Measurements from ENCODE around the gene ILKAP.
A peak's percentile ranks its signal among the peaks of the same experiment; 100 is the strongest.

ILKAP gene

DNA sequence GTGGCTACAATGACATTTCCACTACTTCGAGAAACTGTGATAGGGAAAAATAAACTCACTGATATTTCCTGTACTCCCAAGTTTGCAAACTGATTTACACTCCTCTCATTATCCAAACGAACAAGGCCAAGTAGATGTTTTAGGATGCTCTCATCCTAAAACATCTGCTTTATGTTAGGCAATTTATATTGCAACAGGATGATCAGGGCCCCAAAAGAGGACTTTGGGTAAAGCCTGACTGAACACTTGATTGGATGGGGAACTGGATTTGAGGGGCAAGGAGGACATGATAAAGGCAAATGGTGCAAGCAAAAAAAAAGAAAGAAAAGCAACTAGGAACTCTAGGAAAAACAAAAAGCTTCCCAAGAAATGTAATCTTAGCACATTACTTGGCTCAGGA, 38.5 kb upstream of the ILKAP start:
- FAIRE-seq (no peak), DNase-seq (ENCODE audit: insufficient read length) (no peak)
- TF ChIP-seq POLR2AphosphoS5 (IDR thresholded peaks at IDR 0.05; ENCODE audit: low read depth, low read length) = no peak

DNA sequence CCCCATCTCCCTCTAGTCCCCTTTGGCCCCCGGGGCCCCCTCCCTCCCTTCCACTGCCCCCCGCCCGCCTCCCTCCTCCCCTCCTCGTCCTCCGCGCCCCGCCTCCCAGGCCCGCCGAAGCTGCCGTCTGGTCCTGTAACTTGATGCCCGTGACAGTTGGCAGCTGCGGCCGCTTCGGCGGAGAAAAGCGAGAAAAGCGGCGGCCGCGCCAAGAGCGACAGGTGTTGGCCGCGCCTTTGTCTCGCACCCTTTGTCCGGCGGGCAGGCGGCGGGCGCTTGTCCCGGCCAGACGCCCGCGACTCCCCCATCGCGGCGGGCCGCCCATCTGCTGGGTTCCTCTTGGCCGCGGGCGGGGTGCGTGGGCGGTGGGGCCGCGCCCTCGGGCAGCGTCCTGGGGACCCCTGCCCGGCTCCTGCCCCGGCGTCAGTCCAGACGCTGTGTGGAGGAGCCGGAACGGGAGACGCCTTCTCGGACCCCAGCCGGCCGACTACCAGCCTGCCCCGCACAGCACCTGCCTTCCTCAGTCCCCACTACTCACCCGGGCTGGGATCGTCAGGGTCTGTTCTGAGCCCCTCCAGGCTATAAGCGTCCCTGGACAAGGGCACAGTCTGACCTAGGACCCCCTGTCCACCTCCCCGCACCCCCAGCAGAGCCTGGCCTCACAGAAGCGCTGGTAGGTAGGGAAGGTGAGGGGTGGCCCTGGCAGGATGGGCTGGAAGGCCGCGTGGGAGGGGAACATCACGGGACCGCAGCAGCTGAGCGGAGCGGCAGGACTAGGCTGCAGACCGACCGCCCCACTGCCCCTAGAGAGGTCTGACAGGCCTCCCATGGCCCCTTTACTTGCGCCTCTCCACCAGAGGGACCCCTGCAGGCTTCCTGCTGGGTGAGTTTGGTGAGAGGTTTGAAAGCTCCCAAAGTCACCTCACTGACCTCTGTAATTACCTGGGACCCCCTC, 37.5 kb upstream of the ILKAP start:
- no peak for DNase-seq (ENCODE audit: insufficient read length)
- no peak for FAIRE-seq
- no peak for TF ChIP-seq TAF1 (IDR thresholded peaks at IDR 0.05; ENCODE audit: borderline replicate concordance, low read depth, low read length)
- TF ChIP-seq POLR2AphosphoS5 (IDR thresholded peaks at IDR 0.05; ENCODE audit: low read depth, low read length) = no peak
- TF ChIP-seq POLR2A (IDR thresholded peaks at IDR 0.05; ENCODE audit: low read depth, low read length) = no peak

DNA sequence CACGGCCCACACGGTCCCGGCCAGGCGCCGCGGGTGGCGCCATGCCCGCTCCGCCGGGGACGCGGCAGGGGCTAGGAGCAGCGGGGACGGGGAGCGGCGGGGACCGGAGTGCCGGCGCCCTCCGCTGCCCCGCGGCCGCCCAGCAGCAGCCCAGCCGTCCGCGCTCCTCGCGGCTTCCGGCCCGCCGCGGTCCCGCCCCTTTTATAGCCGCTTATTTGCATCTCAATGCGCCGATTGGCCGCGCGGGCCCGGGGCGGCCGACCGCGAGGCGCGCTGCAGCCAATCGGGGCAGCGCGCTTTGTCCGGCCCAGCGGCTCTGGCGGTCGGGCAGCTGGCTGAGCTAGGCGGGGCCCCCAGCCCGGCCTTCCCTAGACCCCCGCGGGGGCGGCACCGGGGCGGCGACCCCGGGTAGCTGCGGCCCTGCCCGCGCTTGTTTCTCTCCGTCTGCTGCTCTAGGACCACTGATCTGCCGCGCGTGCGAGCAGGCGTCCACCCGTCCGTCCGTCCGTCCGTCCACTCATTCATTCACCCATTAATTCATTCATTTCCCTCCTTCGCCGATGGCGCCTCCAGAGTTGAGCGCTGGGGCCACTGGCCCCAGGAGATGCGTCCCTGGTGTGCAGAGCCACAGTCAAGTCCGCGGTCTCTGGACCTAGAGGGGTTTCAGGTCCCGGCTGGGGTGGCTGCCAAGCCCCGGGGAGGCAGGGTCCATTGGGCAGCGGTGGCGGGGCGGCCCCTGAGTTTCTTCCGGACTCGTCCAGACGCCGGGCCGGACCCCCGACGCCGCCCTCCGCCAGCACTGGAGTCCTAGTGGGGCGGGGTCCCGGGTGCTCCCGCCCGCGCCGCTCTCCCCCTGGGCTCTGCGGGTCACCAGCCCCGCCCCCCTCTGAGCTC, 36.6 kb upstream of the ILKAP start, which contains the start of gene HES6:
Gene HES6, minus strand, starts transcription at position 176 of the 894 bp plus-strand sequence. Its CDS starts 133 bp downstream, at position 43.
- DNase-seq (ENCODE audit: insufficient read length) (peak; percentile 93), FAIRE-seq (peak; percentile 94)
- TF ChIP-seq POLR2A (IDR thresholded peaks at IDR 0.05; ENCODE audit: low read depth, low read length) (peak; percentile 83), POLR2AphosphoS5 (IDR thresholded peaks at IDR 0.05; ENCODE audit: low read depth, low read length) (no peak)

DNA sequence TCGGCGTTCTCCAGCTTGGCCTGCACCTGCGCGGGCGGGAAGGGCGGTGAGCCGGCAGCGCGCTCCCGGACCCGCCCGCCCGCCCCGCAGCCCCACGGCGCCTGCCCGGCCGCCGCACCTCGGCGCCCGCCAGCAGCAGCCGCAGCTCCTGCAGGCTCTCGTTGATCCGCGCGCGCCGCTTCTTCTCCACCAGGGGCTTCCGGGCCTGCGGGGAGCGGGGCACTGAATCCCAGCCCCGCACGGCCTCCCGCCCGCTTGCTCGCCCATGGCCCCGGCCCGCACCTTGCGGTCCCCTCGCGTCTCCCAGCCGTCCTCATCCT, 36.0 kb upstream of the ILKAP start:
- DNase-seq (ENCODE audit: insufficient read length) (no peak), FAIRE-seq (no peak)
- TF ChIP-seq TAF1 (IDR thresholded peaks at IDR 0.05; ENCODE audit: borderline replicate concordance, low read depth, low read length) (no peak), POLR2AphosphoS5 (IDR thresholded peaks at IDR 0.05; ENCODE audit: low read depth, low read length) (no peak), POLR2A (IDR thresholded peaks at IDR 0.05; ENCODE audit: low read depth, low read length) (no peak)

DNA sequence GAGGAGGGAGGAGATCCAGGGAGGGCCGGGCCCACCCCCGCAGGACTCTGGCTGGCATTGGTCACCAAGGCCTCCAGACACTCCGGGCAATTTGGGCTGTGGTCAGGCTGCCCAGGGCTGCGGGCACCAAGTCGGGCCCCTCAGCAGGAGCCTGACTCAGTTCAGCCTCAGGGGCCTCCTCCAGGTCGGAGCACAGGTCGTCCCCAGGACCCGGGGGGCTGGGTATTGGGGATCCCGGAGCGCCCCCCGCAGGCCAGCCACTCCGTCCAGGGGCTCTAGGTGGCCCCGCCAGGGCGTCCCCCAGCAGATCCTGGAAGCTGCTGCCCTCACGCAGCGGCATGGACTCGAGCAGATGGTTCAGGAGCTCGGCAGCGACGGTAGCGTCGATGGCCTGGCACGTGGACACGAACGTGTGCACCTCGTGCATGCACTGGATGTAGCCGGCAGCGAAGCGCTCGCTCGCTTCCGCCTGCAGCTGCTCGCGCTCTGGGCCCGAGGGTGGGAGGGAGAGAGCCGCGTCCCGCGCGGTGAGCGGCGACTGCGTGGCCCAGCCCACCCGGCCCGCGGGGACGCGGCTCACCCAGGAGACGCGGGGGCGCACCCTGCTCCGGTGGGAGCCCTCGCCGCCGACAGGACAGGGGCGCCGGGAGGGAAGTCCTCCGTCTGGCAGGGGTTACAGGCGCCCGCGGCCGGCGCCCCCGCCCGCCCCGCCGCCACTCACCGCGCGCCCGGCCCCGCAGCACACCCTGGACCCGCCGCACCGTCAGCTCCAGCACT, 35.5 kb upstream of the ILKAP start:
- no peak for FAIRE-seq
- TF ChIP-seq POLR2A (IDR thresholded peaks at IDR 0.05; ENCODE audit: low read depth, low read length) (no peak), POLR2AphosphoS5 (IDR thresholded peaks at IDR 0.05; ENCODE audit: low read depth, low read length) (no peak), TAF1 (IDR thresholded peaks at IDR 0.05; ENCODE audit: borderline replicate concordance, low read depth, low read length) (no peak)
- DNase-seq (ENCODE audit: insufficient read length) = no peak

DNA sequence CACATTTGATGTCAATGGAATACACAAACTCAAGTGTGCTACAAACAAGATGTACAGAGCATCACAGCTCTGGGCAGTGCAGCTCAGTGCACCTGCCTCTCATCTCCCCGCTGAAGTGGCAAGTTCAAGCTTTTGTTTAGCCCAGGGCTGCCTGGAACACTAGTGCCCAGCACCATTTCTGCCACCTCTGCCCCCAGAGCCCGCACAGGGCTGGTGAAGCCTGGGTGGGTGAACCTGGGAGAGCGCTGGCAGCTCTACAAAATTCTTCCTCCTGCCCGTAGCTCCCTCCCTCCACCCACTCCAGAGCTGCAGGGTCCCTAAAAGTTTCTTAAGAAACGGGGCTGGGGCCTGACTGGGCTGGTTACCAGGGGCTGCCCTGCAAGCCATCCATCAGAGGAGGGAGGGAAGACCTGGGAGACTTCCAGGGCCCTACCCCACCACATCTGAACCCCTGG, 34.8 kb upstream of the ILKAP start:
- no peak for DNase-seq (ENCODE audit: insufficient read length)
- no peak for FAIRE-seq

DNA sequence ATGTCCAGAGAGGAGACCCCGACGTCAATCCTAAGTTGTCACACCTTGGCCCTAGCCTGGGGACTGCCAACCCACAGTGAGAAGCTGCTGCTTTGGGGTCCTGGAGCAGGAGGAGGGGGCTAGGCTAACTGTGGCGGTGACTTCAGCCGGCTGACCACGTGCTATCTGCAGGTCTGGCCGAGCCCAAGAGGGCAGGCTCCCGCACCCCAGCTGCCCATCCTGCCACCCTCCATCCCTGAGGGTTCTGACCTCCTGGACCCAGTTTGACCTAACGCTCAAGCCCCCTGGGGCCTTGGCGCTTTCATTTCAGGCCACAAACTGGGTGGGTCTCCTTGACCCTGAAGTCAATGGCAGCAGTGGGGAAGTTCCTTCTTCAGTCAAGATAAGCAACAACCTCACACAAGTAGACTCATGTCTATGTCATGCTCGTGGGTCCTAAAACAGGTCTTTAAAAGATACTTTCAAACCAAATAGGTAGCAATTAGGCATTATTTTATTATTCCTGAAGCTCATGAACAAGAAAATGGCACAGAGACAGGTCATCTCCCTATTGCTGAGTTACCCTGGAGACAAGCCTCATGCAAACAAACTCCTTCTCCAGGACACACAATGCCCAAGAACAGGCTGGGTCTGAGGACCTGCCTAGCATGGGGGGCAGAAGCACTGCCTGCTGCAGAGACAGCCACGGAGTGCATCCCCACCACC, 34.1 kb upstream of the ILKAP start:
- DNase-seq (ENCODE audit: insufficient read length) (no peak), FAIRE-seq (no peak)

More for the DNA sequence above, 34.8 kb upstream of the ILKAP start:
- TF ChIP-seq POLR2AphosphoS5 (IDR thresholded peaks at IDR 0.05; ENCODE audit: low read depth, low read length) = no peak
- no peak for TF ChIP-seq POLR2A (IDR thresholded peaks at IDR 0.05; ENCODE audit: low read depth, low read length)
- TF ChIP-seq TAF1 (IDR thresholded peaks at IDR 0.05; ENCODE audit: borderline replicate concordance, low read depth, low read length) = no peak

DNA sequence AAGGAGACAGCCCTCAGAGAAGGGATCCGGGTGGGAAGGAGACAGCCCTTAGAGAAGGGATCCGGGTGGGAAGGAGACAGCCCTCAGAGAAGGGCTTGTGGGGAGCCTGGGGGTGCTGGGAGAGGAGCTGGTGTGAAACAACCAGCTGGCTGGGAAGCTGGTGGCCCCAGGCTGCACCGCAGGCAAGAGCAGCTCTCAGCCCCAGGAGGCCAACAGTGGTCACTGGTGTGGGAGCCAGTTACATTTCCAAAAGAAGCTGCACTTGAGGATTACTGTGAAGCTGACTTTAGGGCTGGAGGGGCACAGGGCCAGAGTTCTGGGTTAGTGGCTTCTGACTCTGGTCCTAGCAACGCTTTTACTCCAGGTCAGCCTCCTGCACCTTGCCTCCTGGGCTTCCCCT, 33.1 kb upstream of the ILKAP start:
- DNase-seq (ENCODE audit: insufficient read length) (no peak), FAIRE-seq (no peak)
- TF ChIP-seq TAF1 (IDR thresholded peaks at IDR 0.05; ENCODE audit: borderline replicate concordance, low read depth, low read length) = no peak
- no peak for TF ChIP-seq POLR2A (IDR thresholded peaks at IDR 0.05; ENCODE audit: low read depth, low read length)
- no peak for TF ChIP-seq POLR2AphosphoS5 (IDR thresholded peaks at IDR 0.05; ENCODE audit: low read depth, low read length)

More for the DNA sequence above, 34.1 kb upstream of the ILKAP start:
- no peak for TF ChIP-seq POLR2A (IDR thresholded peaks at IDR 0.05; ENCODE audit: low read depth, low read length)
- no peak for TF ChIP-seq TAF1 (IDR thresholded peaks at IDR 0.05; ENCODE audit: borderline replicate concordance, low read depth, low read length)
- TF ChIP-seq POLR2AphosphoS5 (IDR thresholded peaks at IDR 0.05; ENCODE audit: low read depth, low read length) = no peak

DNA sequence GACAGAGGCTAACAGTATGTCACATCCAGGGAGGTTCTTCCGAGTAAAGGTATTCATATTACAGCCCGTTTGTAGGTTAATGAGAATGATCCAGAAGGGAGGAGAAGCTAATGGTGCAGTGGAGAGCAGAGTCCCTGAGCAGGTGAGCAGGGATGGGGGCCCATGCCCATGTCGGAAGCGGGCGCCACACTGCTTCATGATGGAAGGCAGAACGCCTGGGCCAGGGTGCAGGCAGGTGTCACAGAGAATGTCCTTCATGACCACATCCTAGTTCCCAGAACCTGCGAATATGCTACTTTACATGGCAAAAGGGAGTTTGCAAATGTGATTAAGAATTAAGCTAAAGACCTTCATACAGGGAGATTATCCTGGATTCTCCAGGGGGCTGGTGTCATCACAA, 32.4 kb upstream of the ILKAP start:
- no peak for FAIRE-seq
- TF ChIP-seq TAF1 (IDR thresholded peaks at IDR 0.05; ENCODE audit: borderline replicate concordance, low read depth, low read length) (no peak), POLR2A (IDR thresholded peaks at IDR 0.05; ENCODE audit: low read depth, low read length) (no peak), POLR2AphosphoS5 (IDR thresholded peaks at IDR 0.05; ENCODE audit: low read depth, low read length) (no peak)
- no peak for DNase-seq (ENCODE audit: insufficient read length)

DNA sequence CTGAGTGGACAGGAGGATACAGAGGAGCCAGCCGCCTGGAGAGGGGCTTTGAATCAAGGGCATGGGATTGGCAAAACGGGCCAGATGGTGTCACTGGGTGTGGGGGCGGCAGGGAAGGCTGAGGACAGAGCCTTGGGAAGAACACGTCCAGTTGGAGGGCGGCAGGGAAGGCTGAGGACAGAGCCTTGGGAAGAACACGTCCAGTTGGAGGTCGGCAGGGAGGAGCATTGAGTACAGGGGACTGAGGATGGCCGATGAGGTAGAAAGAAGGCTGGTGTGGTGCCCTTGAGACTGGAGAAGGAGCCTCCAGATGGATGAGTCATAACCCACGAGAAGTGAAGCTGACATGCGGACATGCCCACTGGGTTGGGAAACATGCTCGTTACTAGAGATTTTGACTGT, 31.8 kb upstream of the ILKAP start:
- FAIRE-seq = no peak
- TF ChIP-seq POLR2AphosphoS5 (IDR thresholded peaks at IDR 0.05; ENCODE audit: low read depth, low read length) (no peak), POLR2A (IDR thresholded peaks at IDR 0.05; ENCODE audit: low read depth, low read length) (no peak), TAF1 (IDR thresholded peaks at IDR 0.05; ENCODE audit: borderline replicate concordance, low read depth, low read length) (no peak)
- no peak for DNase-seq (ENCODE audit: insufficient read length)

All from GM12892 (cell line).